Central memory CD8-positive, alpha-beta T cell (primary cell): Measurements from ENCODE around the gene PCDH11Y.
A peak's percentile ranks its signal among the peaks of the same experiment; 100 is the strongest.
"Not testable (repeated sequence)": the region's sequence is repeated elsewhere in the genome, so short reads cannot be mapped to it uniquely, and the experiment has no call there.

Experiments used
- ATAC-seq: fragments of 150-1000 bp; cut with Tn5 transposase; replicated peaks from 2 replicates; pipeline ENCODE4 v1.10.0; 2022; ENCODE audit warnings: mild to moderate bottlenecking, moderate FRiP score, moderate number of reproducible peaks; ENCODE audit not compliant: poor library complexity, severe bottlenecking; ENCODE audit errors: extremely low read depth
- DNase-seq, 2 donors: peaks; one replicate each; pipeline ENCODE4 v3.0.0; 2021; ENCODE audit warnings: low spot score in 2 of 2
- H3K27ac Mint-ChIP-seq: one replicate; pipeline ENCODE4 v1.8.0; 2022; ENCODE audit warnings: low read depth, mild to moderate bottlenecking, moderate library complexity, mixed read lengths
- H3K27me3 Mint-ChIP-seq: one replicate; pipeline ENCODE4 v1.8.0; 2022; ENCODE audit warnings: mixed read lengths
- H3K36me3 Mint-ChIP-seq: one replicate; pipeline ENCODE4 v1.8.0; 2022; ENCODE audit warnings: mild to moderate bottlenecking, moderate library complexity, mixed read lengths; ENCODE audit not compliant: insufficient read depth
- H3K4me1 Mint-ChIP-seq: one replicate; pipeline ENCODE4 v1.8.0; 2022; ENCODE audit warnings: mixed read lengths
- H3K4me3 Mint-ChIP-seq: one replicate; pipeline ENCODE4 v1.8.0; 2022; ENCODE audit warnings: mild to moderate bottlenecking, moderate library complexity, mixed read lengths
- H3K9me3 Mint-ChIP-seq: one replicate; pipeline ENCODE4 v1.8.0; 2022; ENCODE audit warnings: mixed read lengths

Gene PCDH11Y

GRCh38 chrY:5000057-5000456 is at the start of gene PCDH11Y:
TSS of gene PCDH11Y (plus strand) at chrY:5000296. CDS start at chrY:5057100, 56,804 bp downstream.
- not testable (repeated sequence) for H3K4me1 Mint-ChIP-seq, H3K4me3 Mint-ChIP-seq
- ATAC-seq: peak; percentile 38

GRCh38 chrY:4967894-4968293 is 32.2 kb upstream of the PCDH11Y start:
- not testable (repeated sequence) for H3K27me3 Mint-ChIP-seq, H3K9me3 Mint-ChIP-seq, ATAC-seq, H3K36me3 Mint-ChIP-seq, H3K4me1 Mint-ChIP-seq, H3K27ac Mint-ChIP-seq, H3K4me3 Mint-ChIP-seq, DNase-seq

More at GRCh38 chrY:5000057-5000456, at the start of gene PCDH11Y:
- not testable (repeated sequence) for H3K36me3 Mint-ChIP-seq, H3K9me3 Mint-ChIP-seq, H3K27ac Mint-ChIP-seq, DNase-seq, H3K27me3 Mint-ChIP-seq

GRCh38 chrY:4991743-4992400 is 8.2 kb upstream of the PCDH11Y start:
- ATAC-seq: peak; percentile 77
- H3K36me3 Mint-ChIP-seq, H3K9me3 Mint-ChIP-seq, H3K27me3 Mint-ChIP-seq, H3K4me1 Mint-ChIP-seq, H3K27ac Mint-ChIP-seq, H3K4me3 Mint-ChIP-seq, DNase-seq: not testable (repeated sequence)

GRCh38 chrY:4994892-4995291 is 5.2 kb upstream of the PCDH11Y start:
- not testable (repeated sequence) for DNase-seq, H3K27ac Mint-ChIP-seq, ATAC-seq, H3K36me3 Mint-ChIP-seq, H3K4me3 Mint-ChIP-seq, H3K4me1 Mint-ChIP-seq, H3K9me3 Mint-ChIP-seq, H3K27me3 Mint-ChIP-seq

- H3K4me1 Mint-ChIP-seq, ATAC-seq, H3K27ac Mint-ChIP-seq, DNase-seq, H3K27me3 Mint-ChIP-seq, H3K9me3 Mint-ChIP-seq, H3K4me3 Mint-ChIP-seq, H3K36me3 Mint-ChIP-seq: not testable (repeated sequence)
Measured at GRCh38 chrY:5002476-5003184, 2.5 kb downstream of the PCDH11Y start.

- DNase-seq, ATAC-seq, H3K9me3 Mint-ChIP-seq, H3K36me3 Mint-ChIP-seq, H3K4me1 Mint-ChIP-seq, H3K27ac Mint-ChIP-seq, H3K27me3 Mint-ChIP-seq, H3K4me3 Mint-ChIP-seq: not testable (repeated sequence)
Measured at GRCh38 chrY:5038972-5039523, 39.0 kb downstream of the PCDH11Y start.

- not testable (repeated sequence) for DNase-seq, H3K27me3 Mint-ChIP-seq, ATAC-seq, H3K36me3 Mint-ChIP-seq, H3K4me3 Mint-ChIP-seq, H3K4me1 Mint-ChIP-seq, H3K27ac Mint-ChIP-seq, H3K9me3 Mint-ChIP-seq
Measured at GRCh38 chrY:5083017-5083416, 82.9 kb downstream of the PCDH11Y start.

GRCh38 chrY:5182998-5183397 is 182.9 kb downstream of the PCDH11Y start:
- not testable (repeated sequence) for H3K4me1 Mint-ChIP-seq, H3K27ac Mint-ChIP-seq, H3K27me3 Mint-ChIP-seq, H3K4me3 Mint-ChIP-seq, DNase-seq, H3K36me3 Mint-ChIP-seq, ATAC-seq
- H3K9me3 Mint-ChIP-seq: peaks cover 12% of the 10 kb centered on the region

- H3K4me3 Mint-ChIP-seq, H3K4me1 Mint-ChIP-seq, ATAC-seq, DNase-seq, H3K36me3 Mint-ChIP-seq, H3K27ac Mint-ChIP-seq, H3K9me3 Mint-ChIP-seq, H3K27me3 Mint-ChIP-seq: not testable (repeated sequence)
Measured at GRCh38 chrY:5215116-5215515, 215.0 kb downstream of the PCDH11Y start.

GRCh38 chrY:5324931-5325330 is 324.8 kb downstream of the PCDH11Y start:
- H3K4me3 Mint-ChIP-seq, H3K4me1 Mint-ChIP-seq, H3K27ac Mint-ChIP-seq, H3K27me3 Mint-ChIP-seq, H3K36me3 Mint-ChIP-seq, DNase-seq, ATAC-seq: not testable (repeated sequence)
- H3K9me3 Mint-ChIP-seq: peaks cover 33% of the 10 kb centered on the region

- H3K27ac Mint-ChIP-seq, H3K4me3 Mint-ChIP-seq, H3K4me1 Mint-ChIP-seq, H3K36me3 Mint-ChIP-seq, H3K27me3 Mint-ChIP-seq, DNase-seq, ATAC-seq: not testable (repeated sequence)
- peaks cover 16% of the 10 kb centered on the region for H3K9me3 Mint-ChIP-seq
Measured at GRCh38 chrY:5342220-5342619, 342.1 kb downstream of the PCDH11Y start.

- ATAC-seq, H3K36me3 Mint-ChIP-seq, DNase-seq, H3K27ac Mint-ChIP-seq, H3K9me3 Mint-ChIP-seq, H3K27me3 Mint-ChIP-seq, H3K4me1 Mint-ChIP-seq, H3K4me3 Mint-ChIP-seq: not testable (repeated sequence)
Measured at GRCh38 chrY:5543705-5544104, 543.6 kb downstream of the PCDH11Y start.

- H3K4me3 Mint-ChIP-seq, H3K27me3 Mint-ChIP-seq, DNase-seq, H3K36me3 Mint-ChIP-seq, H3K27ac Mint-ChIP-seq, H3K4me1 Mint-ChIP-seq, H3K9me3 Mint-ChIP-seq, ATAC-seq: not testable (repeated sequence)
Measured at GRCh38 chrY:5638589-5638988, 638.5 kb downstream of the PCDH11Y start.
